ENCODE measurements around the gene IL4R. TPM values are rescaled to one million over a fixed set of nuclear protein-coding genes. Genes with fewer than 3 reads are reported as not detected.

Gene IL4R
- polyA plus RNA-seq, 1 donor from 2014 or later = 0.07 TPM

DNA sequence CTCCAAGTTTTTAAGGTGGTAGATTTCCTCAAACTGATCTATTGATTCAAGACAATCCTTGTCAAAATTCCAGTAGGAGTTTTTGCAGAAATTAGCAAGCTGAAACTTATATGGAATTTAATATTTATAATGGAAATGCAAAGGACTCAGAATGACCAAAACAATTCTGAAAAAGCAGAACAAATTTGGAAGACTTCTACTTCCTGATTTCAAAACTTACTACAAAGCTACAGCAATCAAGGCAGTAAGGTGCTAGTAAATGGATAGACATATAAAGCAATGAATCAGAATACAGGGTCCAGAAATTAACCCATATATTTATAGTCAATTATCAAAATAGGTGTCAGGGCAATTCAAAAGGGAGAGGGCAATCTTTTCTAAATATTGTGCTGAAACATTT, 76.4 kb downstream of the IL4R start:
- Histone ChIP-seq H3K9me3 (ENCODE audit: low read length) (peaks cover 9% of the 10 kb centered on the region), H3K4me2 (ENCODE audit: low read length) (no peak overlapping the region), H3K4me3 (ENCODE audit: low read length) (no peak overlapping the region), H3K9me2 (ENCODE audit: insufficient read depth, low read length) (no peaks in the 10 kb centered on the region), H3K9ac (ENCODE audit: low read length) (no peak overlapping the region), H3K36me3 (ENCODE audit: insufficient read depth, low read length) (no peaks in the 10 kb centered on the region), H3F3A (ENCODE audit: insufficient read depth, low read length, poor library complexity, severe bottlenecking) (no peaks in the 10 kb centered on the region), H3K79me2 (replicated peaks; ENCODE audit: insufficient read depth, low read length) (no peaks in the 10 kb centered on the region), H3K27me3 (ENCODE audit: insufficient read depth, low read depth, low read length) (no peaks in the 10 kb centered on the region), H2AFZ (ENCODE audit: low read depth, low read length) (no peak overlapping the region), H4K20me1 (ENCODE audit: insufficient read depth) (no peaks in the 10 kb centered on the region), H3K27ac (ENCODE audit: low read length) (no peak overlapping the region)
- TF ChIP-seq MXI1 (conservative IDR thresholded peaks at IDR 0.05; ENCODE audit: poor library complexity, severe bottlenecking) (no peak), EZH2 (IDR thresholded peaks at IDR 0.05; ENCODE audit: borderline replicate concordance, insufficient read depth, low read length, poor library complexity, severe bottlenecking) (no peak), RAD21 (conservative IDR thresholded peaks at IDR 0.05) (no peak)

DNA sequence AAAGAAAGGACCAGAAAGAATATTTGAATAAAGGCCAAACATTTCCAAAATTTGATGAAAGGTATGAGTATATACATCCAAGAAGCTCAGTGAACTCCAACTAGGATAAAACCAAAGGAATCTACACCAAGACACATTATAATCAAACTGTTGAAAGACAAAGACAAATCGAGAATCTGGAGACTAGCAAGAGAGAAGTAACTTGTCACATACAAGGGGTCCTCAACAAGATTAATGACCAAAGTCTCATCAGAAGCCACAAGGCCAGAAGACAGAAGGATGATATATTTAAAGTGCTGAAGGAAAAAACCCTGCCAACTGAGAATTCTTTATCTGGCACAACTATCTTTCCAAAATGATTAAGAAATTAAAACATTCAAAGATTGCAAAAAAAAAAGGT, 78.9 kb downstream of the IL4R start:
- Histone ChIP-seq H3K36me3 (ENCODE audit: insufficient read depth, low read length) (no peaks in the 10 kb centered on the region), H2AFZ (ENCODE audit: low read depth, low read length) (no peak overlapping the region), H3K9ac (ENCODE audit: low read length) (no peak overlapping the region), H3K4me2 (ENCODE audit: low read length) (no peak overlapping the region), H3K27ac (ENCODE audit: low read length) (no peak overlapping the region), H3F3A (ENCODE audit: insufficient read depth, low read length, poor library complexity, severe bottlenecking) (no peaks in the 10 kb centered on the region), H3K79me2 (replicated peaks; ENCODE audit: insufficient read depth, low read length) (no peaks in the 10 kb centered on the region), H4K20me1 (ENCODE audit: insufficient read depth) (no peaks in the 10 kb centered on the region), H3K9me3 (ENCODE audit: low read length) (peaks cover 9% of the 10 kb centered on the region), H3K4me3 (ENCODE audit: low read length) (no peak overlapping the region), H3K9me2 (ENCODE audit: insufficient read depth, low read length) (no peaks in the 10 kb centered on the region), H3K27me3 (ENCODE audit: insufficient read depth, low read depth, low read length) (no peaks in the 10 kb centered on the region)
- no peak for TF ChIP-seq RAD21 (conservative IDR thresholded peaks at IDR 0.05)
- no peak for TF ChIP-seq EP300 (conservative IDR thresholded peaks at IDR 0.05; ENCODE audit: poor library complexity, severe bottlenecking)
- TF ChIP-seq, protein P1, sequence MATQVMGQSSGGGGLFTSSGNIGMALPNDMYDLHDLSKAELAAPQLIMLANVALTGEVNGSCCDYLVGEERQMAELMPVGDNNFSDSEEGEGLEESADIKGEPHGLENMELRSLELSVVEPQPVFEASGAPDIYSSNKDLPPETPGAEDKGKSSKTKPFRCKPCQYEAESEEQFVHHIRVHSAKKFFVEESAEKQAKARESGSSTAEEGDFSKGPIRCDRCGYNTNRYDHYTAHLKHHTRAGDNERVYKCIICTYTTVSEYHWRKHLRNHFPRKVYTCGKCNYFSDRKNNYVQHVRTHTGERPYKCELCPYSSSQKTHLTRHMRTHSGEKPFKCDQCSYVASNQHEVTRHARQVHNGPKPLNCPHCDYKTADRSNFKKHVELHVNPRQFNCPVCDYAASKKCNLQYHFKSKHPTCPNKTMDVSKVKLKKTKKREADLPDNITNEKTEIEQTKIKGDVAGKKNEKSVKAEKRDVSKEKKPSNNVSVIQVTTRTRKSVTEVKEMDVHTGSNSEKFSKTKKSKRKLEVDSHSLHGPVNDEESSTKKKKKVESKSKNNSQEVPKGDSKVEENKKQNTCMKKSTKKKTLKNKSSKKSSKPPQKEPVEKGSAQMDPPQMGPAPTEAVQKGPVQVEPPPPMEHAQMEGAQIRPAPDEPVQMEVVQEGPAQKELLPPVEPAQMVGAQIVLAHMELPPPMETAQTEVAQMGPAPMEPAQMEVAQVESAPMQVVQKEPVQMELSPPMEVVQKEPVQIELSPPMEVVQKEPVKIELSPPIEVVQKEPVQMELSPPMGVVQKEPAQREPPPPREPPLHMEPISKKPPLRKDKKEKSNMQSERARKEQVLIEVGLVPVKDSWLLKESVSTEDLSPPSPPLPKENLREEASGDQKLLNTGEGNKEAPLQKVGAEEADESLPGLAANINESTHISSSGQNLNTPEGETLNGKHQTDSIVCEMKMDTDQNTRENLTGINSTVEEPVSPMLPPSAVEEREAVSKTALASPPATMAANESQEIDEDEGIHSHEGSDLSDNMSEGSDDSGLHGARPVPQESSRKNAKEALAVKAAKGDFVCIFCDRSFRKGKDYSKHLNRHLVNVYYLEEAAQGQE (IDR thresholded peaks at IDR 0.05; ENCODE audit: borderline replicate concordance) = no peak
- TF ChIP-seq POLR2AphosphoS5 (IDR thresholded peaks at IDR 0.05) = no peak
- TF ChIP-seq TAF1 (IDR thresholded peaks at IDR 0.05; ENCODE audit: low read depth) = no peak
- no peak for TF ChIP-seq EZH2 (IDR thresholded peaks at IDR 0.05; ENCODE audit: borderline replicate concordance, insufficient read depth, low read length, poor library complexity, severe bottlenecking)
- TF ChIP-seq MXI1 (conservative IDR thresholded peaks at IDR 0.05; ENCODE audit: poor library complexity, severe bottlenecking) = no peak
- TF ChIP-seq SMC3 (conservative IDR thresholded peaks at IDR 0.05; ENCODE audit: poor library complexity) = no peak
- TF ChIP-seq, protein P2, sequence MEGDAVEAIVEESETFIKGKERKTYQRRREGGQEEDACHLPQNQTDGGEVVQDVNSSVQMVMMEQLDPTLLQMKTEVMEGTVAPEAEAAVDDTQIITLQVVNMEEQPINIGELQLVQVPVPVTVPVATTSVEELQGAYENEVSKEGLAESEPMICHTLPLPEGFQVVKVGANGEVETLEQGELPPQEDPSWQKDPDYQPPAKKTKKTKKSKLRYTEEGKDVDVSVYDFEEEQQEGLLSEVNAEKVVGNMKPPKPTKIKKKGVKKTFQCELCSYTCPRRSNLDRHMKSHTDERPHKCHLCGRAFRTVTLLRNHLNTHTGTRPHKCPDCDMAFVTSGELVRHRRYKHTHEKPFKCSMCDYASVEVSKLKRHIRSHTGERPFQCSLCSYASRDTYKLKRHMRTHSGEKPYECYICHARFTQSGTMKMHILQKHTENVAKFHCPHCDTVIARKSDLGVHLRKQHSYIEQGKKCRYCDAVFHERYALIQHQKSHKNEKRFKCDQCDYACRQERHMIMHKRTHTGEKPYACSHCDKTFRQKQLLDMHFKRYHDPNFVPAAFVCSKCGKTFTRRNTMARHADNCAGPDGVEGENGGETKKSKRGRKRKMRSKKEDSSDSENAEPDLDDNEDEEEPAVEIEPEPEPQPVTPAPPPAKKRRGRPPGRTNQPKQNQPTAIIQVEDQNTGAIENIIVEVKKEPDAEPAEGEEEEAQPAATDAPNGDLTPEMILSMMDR (IDR thresholded peaks at IDR 0.05; ENCODE audit: poor library complexity, severe bottlenecking) = no peak
